Measurements from ENCODE around the gene MRPS27.

DNA sequence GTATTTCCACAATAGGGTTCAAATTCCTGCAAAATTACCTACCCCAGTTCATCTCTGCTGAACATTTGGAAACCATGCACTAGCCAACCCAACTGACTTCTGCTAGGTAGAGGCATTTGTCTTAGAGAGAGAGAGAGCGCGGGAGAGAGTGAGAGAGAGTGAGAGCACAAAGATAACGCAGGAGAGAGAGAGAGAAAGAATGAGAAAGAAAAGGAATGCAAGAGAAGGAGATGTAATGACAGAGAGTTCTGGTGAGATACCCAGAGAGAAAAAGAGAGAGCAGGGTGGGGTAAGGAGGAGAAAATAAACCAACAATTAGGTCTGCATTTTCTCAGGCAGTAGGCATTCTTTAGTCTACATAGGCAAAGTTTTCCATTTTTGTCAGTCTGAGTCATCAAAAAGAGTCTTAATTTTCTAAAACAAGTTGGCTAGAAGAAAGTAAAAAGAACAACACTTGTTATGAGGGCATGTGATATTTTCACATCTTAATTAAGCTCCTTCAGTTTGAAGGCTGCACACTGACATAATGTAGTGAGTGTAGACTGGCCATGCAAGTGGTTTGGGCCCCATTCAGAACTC is 114.5 kb downstream of the MRPS27 start:
- TF ChIP-seq CTCF (IDR thresholded peaks at IDR 0.05 in 4 of 5, conservative IDR thresholded peaks at IDR 0.05 in 1 of 5) (no peak), POLR2A (IDR thresholded peaks at IDR 0.05) (no peak)
